ENCODE data around the gene RNF123.

The RNF123 gene

GRCh38 chr3:49652218-49652902 lies 37.0 kb upstream of the RNF123 start:
- H3K27me3 ChIP-seq (ENCODE audit: insufficient read depth, low read length): no peaks in the 10 kb centered on the region
- no peaks in the 10 kb centered on the region for H3K4me1 ChIP-seq (ENCODE audit: insufficient read depth, low read length)
- H3K9me3 ChIP-seq (ENCODE audit: insufficient read depth, low read depth, low read length): no peaks in the 10 kb centered on the region
- no peak overlapping the region for H3K27ac ChIP-seq (ENCODE audit: low read length)
- H3K36me3 ChIP-seq (ENCODE audit: insufficient read depth, low read depth, low read length): no peaks in the 10 kb centered on the region
- no peak overlapping the region for H3K9ac ChIP-seq (ENCODE audit: low read depth, low read length)
- no peak overlapping the region for H3K4me3 ChIP-seq (ENCODE audit: low read length)

DNA sequence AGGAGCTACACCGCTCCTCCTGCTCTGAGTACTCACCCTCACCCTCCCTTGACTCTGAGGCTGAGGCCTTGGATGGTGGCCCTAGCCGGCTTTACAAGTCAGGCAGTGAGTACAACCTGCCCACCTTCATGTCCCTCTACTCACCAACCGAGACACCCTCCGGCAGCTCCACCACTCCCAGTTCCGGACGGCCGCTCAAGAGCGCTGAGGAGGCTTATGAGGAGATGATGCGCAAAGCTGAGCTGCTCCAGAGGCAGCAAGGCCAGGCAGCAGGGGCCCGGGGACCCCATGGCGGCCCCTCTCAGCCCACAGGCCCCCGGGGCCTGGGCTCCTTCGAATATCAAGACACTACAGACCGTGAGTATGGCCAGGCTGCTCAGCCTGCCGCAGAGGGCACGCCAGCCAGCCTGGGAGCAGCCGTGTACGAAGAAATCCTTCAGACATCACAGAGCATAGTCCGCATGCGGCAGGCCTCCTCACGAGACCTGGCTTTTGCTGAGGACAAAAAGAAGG lies 36.4 kb upstream of the RNF123 start:
- H3K4me1 ChIP-seq (ENCODE audit: insufficient read depth, low read length): no peaks in the 10 kb centered on the region
- H3K4me3 ChIP-seq (ENCODE audit: low read length): no peak overlapping the region
- H3K36me3 ChIP-seq (ENCODE audit: insufficient read depth, low read depth, low read length): no peaks in the 10 kb centered on the region
- no peaks in the 10 kb centered on the region for H3K9me3 ChIP-seq (ENCODE audit: insufficient read depth, low read depth, low read length)
- no peaks in the 10 kb centered on the region for H3K27me3 ChIP-seq (ENCODE audit: insufficient read depth, low read length)
- H3K27ac ChIP-seq (ENCODE audit: low read length): no peak overlapping the region
- H3K9ac ChIP-seq (ENCODE audit: low read depth, low read length): no peak overlapping the region

DNA sequence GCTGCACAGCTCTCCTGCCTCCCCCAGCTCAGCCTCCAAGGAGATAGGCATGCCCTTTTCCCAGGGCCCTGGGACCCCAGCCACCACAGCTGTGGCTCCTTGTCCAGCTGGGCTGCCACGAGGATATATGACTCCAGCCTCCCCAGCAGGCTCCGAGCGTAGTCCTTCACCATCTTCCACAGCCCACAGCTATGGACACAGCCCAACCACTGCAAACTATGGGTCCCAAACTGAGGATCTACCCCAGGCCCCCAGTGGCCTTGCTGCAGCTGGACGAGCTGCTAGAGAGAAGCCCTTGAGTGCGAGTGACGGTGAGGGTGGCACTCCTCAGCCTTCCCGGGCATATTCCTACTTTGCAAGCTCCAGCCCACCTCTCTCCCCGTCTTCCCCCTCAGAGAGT lies 35.7 kb upstream of the RNF123 start:
- Histone ChIP-seq H3K4me3 (ENCODE audit: low read length) (no peak overlapping the region), H3K9me3 (ENCODE audit: insufficient read depth, low read depth, low read length) (no peaks in the 10 kb centered on the region), H3K9ac (ENCODE audit: low read depth, low read length) (no peak overlapping the region), H3K27me3 (ENCODE audit: insufficient read depth, low read length) (no peaks in the 10 kb centered on the region), H3K4me1 (ENCODE audit: insufficient read depth, low read length) (no peaks in the 10 kb centered on the region), H3K36me3 (ENCODE audit: insufficient read depth, low read depth, low read length) (no peaks in the 10 kb centered on the region), H3K27ac (ENCODE audit: low read length) (no peak overlapping the region)

- no peak overlapping the region for H3K4me3 ChIP-seq (ENCODE audit: low read length)
- no peak overlapping the region for H3K27ac ChIP-seq (ENCODE audit: low read length)
- H3K9me3 ChIP-seq (ENCODE audit: insufficient read depth, low read depth, low read length): no peaks in the 10 kb centered on the region
- no peaks in the 10 kb centered on the region for H3K27me3 ChIP-seq (ENCODE audit: insufficient read depth, low read length)
- H3K36me3 ChIP-seq (ENCODE audit: insufficient read depth, low read depth, low read length): no peaks in the 10 kb centered on the region
- no peak overlapping the region; the same call in 1 of the 2 replicates for H3K9ac ChIP-seq (ENCODE audit: low read depth, low read length)
- H3K4me1 ChIP-seq (ENCODE audit: insufficient read depth, low read length): no peaks in the 10 kb centered on the region
These were observed 35.1 kb upstream of the RNF123 start for GRCh38 chr3:49654176-49654825.

DNA sequence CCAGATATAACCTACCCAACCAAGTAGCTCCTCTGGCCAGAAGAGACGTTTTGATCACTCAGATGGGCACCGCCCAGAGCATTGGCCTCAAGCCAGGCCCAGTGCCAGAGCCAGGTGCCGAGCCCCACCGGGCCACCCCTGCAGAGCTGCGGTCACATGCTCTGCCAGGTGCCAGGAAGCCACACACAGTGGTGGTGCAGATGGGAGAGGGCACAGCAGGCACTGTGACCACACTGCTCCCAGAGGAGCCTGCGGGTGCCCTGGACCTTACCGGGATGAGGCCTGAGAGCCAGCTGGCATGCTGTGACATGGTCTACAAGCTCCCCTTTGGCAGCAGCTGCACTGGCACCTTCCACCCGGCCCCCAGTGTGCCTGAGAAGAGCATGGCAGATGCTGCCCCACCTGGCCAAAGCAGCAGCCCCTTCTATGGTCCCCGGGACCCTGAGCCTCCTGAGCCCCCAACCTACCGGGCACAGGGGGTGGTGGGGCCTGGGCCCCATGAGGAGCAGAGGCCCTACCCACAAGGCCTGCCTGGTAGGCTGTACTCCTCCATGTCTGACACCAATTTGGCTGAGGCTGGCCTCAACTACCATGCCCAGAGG lies 34.3 kb upstream of the RNF123 start:
- Histone ChIP-seq H3K27ac (ENCODE audit: low read length) (no peak overlapping the region), H3K4me3 (ENCODE audit: low read length) (no peak overlapping the region), H3K9ac (ENCODE audit: low read depth, low read length) (no peak overlapping the region)

DNA sequence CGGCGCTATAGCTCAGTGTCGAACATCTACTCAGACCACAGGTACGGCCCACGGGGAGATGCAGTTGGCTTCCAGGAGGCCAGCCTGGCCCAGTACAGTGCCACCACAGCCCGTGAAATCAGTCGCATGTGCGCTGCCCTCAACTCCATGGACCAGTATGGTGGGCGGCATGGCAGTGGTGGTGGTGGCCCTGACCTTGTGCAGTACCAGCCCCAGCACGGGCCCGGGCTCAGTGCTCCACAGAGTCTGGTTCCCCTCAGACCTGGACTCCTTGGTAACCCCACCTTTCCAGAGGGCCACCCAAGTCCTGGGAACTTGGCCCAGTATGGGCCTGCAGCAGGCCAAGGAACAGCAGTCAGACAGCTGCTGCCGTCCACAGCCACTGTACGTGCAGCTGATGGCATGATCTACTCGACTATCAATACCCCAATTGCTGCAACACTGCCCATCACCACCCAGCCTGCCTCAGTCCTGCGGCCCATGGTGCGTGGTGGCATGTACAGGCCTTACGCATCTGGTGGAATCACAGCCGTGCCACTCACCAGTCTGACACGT lies 33.5 kb upstream of the RNF123 start:
- H3K27me3 ChIP-seq (ENCODE audit: insufficient read depth, low read length): no peaks in the 10 kb centered on the region
- no peak overlapping the region for H3K4me3 ChIP-seq (ENCODE audit: low read length)
- H3K27ac ChIP-seq (ENCODE audit: low read length): no peak overlapping the region
- H3K9ac ChIP-seq (ENCODE audit: low read depth, low read length): no peak overlapping the region
- H3K4me1 ChIP-seq (ENCODE audit: insufficient read depth, low read length): no peaks in the 10 kb centered on the region
- no peaks in the 10 kb centered on the region for H3K36me3 ChIP-seq (ENCODE audit: insufficient read depth, low read depth, low read length)
- no peaks in the 10 kb centered on the region for H3K9me3 ChIP-seq (ENCODE audit: insufficient read depth, low read depth, low read length)

More for the DNA sequence above, 34.3 kb upstream of the RNF123 start:
- Histone ChIP-seq H3K27me3 (ENCODE audit: insufficient read depth, low read length) (no peaks in the 10 kb centered on the region), H3K4me1 (ENCODE audit: insufficient read depth, low read length) (no peaks in the 10 kb centered on the region), H3K9me3 (ENCODE audit: insufficient read depth, low read depth, low read length) (no peaks in the 10 kb centered on the region), H3K36me3 (ENCODE audit: insufficient read depth, low read depth, low read length) (no peaks in the 10 kb centered on the region)

- no peaks in the 10 kb centered on the region for H3K36me3 ChIP-seq (ENCODE audit: insufficient read depth, low read depth, low read length)
- H3K4me3 ChIP-seq (ENCODE audit: low read length): no peak overlapping the region
- no peak overlapping the region for H3K27ac ChIP-seq (ENCODE audit: low read length)
- no peak overlapping the region for H3K9ac ChIP-seq (ENCODE audit: low read depth, low read length)
- H3K4me1 ChIP-seq (ENCODE audit: insufficient read depth, low read length): no peaks in the 10 kb centered on the region
- no peaks in the 10 kb centered on the region for H3K9me3 ChIP-seq (ENCODE audit: insufficient read depth, low read depth, low read length)
- no peaks in the 10 kb centered on the region for H3K27me3 ChIP-seq (ENCODE audit: insufficient read depth, low read length)
These were observed 32.7 kb upstream of the RNF123 start for GRCh38 chr3:49656541-49657112.

DNA sequence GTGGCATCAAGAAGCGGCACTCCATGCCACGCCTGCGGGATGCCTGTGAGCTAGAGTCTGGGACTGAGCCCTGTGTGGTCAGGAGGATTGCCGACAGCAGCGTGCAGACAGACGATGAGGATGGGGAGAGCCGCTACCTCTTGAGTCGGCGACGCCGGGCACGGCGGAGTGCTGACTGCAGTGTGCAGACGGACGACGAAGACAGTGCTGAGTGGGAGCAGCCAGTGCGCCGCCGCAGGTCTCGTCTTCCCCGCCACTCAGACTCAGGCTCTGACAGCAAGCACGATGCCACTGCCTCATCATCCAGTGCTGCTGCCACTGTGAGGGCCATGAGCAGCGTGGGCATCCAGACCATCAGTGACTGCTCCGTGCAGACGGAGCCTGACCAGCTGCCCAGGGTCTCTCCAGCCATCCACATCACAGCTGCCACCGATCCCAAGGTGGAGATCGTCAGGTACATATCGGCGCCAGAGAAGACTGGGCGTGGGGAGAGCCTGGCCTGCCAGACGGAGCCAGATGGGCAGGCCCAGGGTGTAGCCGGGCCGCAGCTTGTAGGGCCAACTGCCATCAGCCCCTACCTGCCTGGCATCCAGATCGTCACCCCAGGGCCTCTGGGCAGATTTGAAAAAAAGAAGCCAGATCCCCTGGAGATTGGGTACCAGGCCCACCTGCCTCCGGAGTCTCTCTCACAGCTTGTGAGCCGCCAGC lies 32.0 kb upstream of the RNF123 start:
- no peak overlapping the region for H3K4me3 ChIP-seq (ENCODE audit: low read length)
- H3K27ac ChIP-seq (ENCODE audit: low read length): no peak overlapping the region
- no peaks in the 10 kb centered on the region for H3K9me3 ChIP-seq (ENCODE audit: insufficient read depth, low read depth, low read length)
- no peaks in the 10 kb centered on the region for H3K27me3 ChIP-seq (ENCODE audit: insufficient read depth, low read length)
- H3K9ac ChIP-seq (ENCODE audit: low read depth, low read length): no peak overlapping the region
- H3K4me1 ChIP-seq (ENCODE audit: insufficient read depth, low read length): no peaks in the 10 kb centered on the region
- H3K36me3 ChIP-seq (ENCODE audit: insufficient read depth, low read depth, low read length): no peaks in the 10 kb centered on the region

DNA sequence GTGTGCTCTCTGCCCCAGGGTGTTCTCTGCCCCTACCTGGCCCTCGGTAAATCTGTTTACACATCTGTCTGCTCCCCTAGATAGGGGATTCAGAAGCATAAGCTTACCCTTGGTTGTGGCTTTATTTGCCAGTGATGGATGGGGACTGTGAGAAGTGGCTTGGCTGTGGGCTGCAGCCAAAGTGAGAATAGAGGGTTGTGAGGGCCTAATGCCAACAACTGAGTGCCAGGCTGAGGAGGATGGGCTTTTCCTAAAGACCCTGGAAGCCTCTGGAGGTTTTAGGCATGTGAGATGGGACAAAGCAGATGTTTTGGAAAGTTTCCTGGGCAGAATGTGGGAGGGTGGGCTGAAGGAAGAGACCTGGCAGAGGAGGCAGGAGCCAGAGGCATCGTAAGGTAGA lies 30.6 kb upstream of the RNF123 start:
- H3K36me3 ChIP-seq (ENCODE audit: insufficient read depth, low read depth, low read length): no peaks in the 10 kb centered on the region
- no peaks in the 10 kb centered on the region for H3K9me3 ChIP-seq (ENCODE audit: insufficient read depth, low read depth, low read length)
- no peaks in the 10 kb centered on the region for H3K4me1 ChIP-seq (ENCODE audit: insufficient read depth, low read length)
- no peak overlapping the region for H3K4me3 ChIP-seq (ENCODE audit: low read length)
- H3K27me3 ChIP-seq (ENCODE audit: insufficient read depth, low read length): no peaks in the 10 kb centered on the region
- H3K9ac ChIP-seq (ENCODE audit: low read depth, low read length): no peak overlapping the region
- no peak overlapping the region for H3K27ac ChIP-seq (ENCODE audit: low read length)

- Histone ChIP-seq H3K4me3 (ENCODE audit: low read length) (no peak overlapping the region), H3K27ac (ENCODE audit: low read length) (no peak overlapping the region), H3K36me3 (ENCODE audit: insufficient read depth, low read depth, low read length) (no peaks in the 10 kb centered on the region), H3K9ac (ENCODE audit: low read depth, low read length) (no peak overlapping the region), H3K9me3 (ENCODE audit: insufficient read depth, low read depth, low read length) (no peaks in the 10 kb centered on the region), H3K4me1 (ENCODE audit: insufficient read depth, low read length) (no peaks in the 10 kb centered on the region), H3K27me3 (ENCODE audit: insufficient read depth, low read length) (no peaks in the 10 kb centered on the region)
These were observed 29.6 kb upstream of the RNF123 start for GRCh38 chr3:49659756-49660155.

- H3K27ac ChIP-seq (ENCODE audit: low read length): no peak overlapping the region
- no peaks in the 10 kb centered on the region for H3K4me1 ChIP-seq (ENCODE audit: insufficient read depth, low read length)
- no peaks in the 10 kb centered on the region for H3K36me3 ChIP-seq (ENCODE audit: insufficient read depth, low read depth, low read length)
- no peak overlapping the region for H3K9ac ChIP-seq (ENCODE audit: low read depth, low read length)
- no peaks in the 10 kb centered on the region for H3K9me3 ChIP-seq (ENCODE audit: insufficient read depth, low read depth, low read length)
- no peak overlapping the region for H3K4me3 ChIP-seq (ENCODE audit: low read length)
- no peaks in the 10 kb centered on the region for H3K27me3 ChIP-seq (ENCODE audit: insufficient read depth, low read length)
These were observed 28.1 kb upstream of the RNF123 start for GRCh38 chr3:49661281-49661680.
